Caco-2 (cell line): Measurements from ENCODE around the gene CRTC3. TPM values are rescaled to one million over a fixed set of nuclear protein-coding genes. Genes with fewer than 3 reads are reported as not detected.
A peak's percentile ranks its signal among the peaks of the same experiment; 100 is the strongest.

Source experiments
- BruUV-seq: library from RNA; stranded (reverse); fragments of 400-500 nt; replicated peaks from 2 replicates; lab custom pipeline; 2021; lab: Mats Ljungman, UMichigan
- CTCF ChIA-PET: fragments of 300-600 bp; sonication (Branson Sonifier 250); formaldehyde crosslinking; loops from one replicate; lab custom pipeline; 2022; ENCODE audit warnings: antibody characterized with exemption; lab: Charles Lee
- POLR2A ChIA-PET: fragments of 300-600 bp; sonication (Branson Sonifier 250); formaldehyde crosslinking; loops from one replicate; lab custom pipeline; 2022; ENCODE audit warnings: antibody characterized with exemption; lab: Charles Lee
- DNase-seq, 2 experiments: peaks; one replicate each; pipeline versions ENCODE4 v3.0.0 to v3.0.0-alpha.2; 2020 to 2022
- H3K27me3 ChIP-seq: replicated peaks from 2 replicates; pipeline ENCODE4 v1.6.0; 2011; ENCODE audit warnings: low read length; ENCODE audit not compliant: control insufficient read depth, insufficient read depth
- H3K36me3 ChIP-seq: 2 replicates; pipeline ENCODE4 v1.5.1; 2011; ENCODE audit warnings: low read length; ENCODE audit not compliant: control insufficient read depth, insufficient read depth
- H3K4me1 ChIP-seq: fragments of 250-450 bp; sonication (Bioruptor Pico); 2 replicates; pipeline ENCODE4 v1.5.1; 2020; ENCODE audit warnings: mild to moderate bottlenecking
- H3K4me3 ChIP-seq: 2 replicates; pipeline ENCODE4 v1.5.1; 2011; ENCODE audit warnings: low read depth, mild to moderate bottlenecking, control low read depth, low read length
- H3K9me3 ChIP-seq: fragments of 250-450 bp; sonication (Bioruptor Pico); 2 replicates; pipeline ENCODE4 v1.5.1; 2020; ENCODE audit warnings: mild to moderate bottlenecking, moderate library complexity
- H3K27ac Mint-ChIP-seq: one replicate; pipeline ENCODE4 v1.8.0; 2022; ENCODE audit warnings: mixed read lengths; ENCODE audit not compliant: unreplicated experiment
- H3K27me3 Mint-ChIP-seq: one replicate; pipeline ENCODE4 v1.8.0; 2022; ENCODE audit warnings: mixed read lengths; ENCODE audit not compliant: insufficient read depth, unreplicated experiment
- H3K36me3 Mint-ChIP-seq: one replicate; pipeline ENCODE4 v1.8.0; 2022; ENCODE audit warnings: mild to moderate bottlenecking, mixed read lengths; ENCODE audit not compliant: insufficient read depth, unreplicated experiment
- H3K4me1 Mint-ChIP-seq: one replicate; pipeline ENCODE4 v1.8.0; 2022; ENCODE audit warnings: low read depth, mixed read lengths; ENCODE audit not compliant: unreplicated experiment
- H3K4me3 Mint-ChIP-seq: one replicate; pipeline ENCODE4 v1.8.0; 2022; ENCODE audit warnings: mild to moderate bottlenecking, moderate library complexity, mixed read lengths; ENCODE audit not compliant: unreplicated experiment
- H3K9me3 Mint-ChIP-seq: one replicate; pipeline ENCODE4 v1.8.0; 2022; ENCODE audit warnings: mixed read lengths; ENCODE audit not compliant: unreplicated experiment
- intact Hi-C: fragments of 100-400 bp; cut with micrococcal nuclease; formaldehyde crosslinking; loops from one replicate; pipeline ENCODE4 v1.10.0; 2022; ENCODE audit not compliant: unreplicated experiment
- total RNA-seq: library from RNA; stranded (reverse); gene quantifications from 2 replicates; pipeline ENCODE4 v1.2.3, GENCODE V29; 2022
- TF ChIP-seq, protein P1 (sequence below), 2 experiments: fragments of 200-600 bp in 1 of 2; IDR thresholded peaks; 1 replicate in 1 of 2; 2 replicates in 1 of 2; pipeline versions ENCODE4 v1.5.1 to v1.8.0; 2011 to 2022; ENCODE audit warnings: antibody characterized with exemption in 1 of 2, control low read depth in 1 of 2, inconsistent platforms in 1 of 2, low read depth in 1 of 2, low read length in 1 of 2, mild to moderate bottlenecking in 1 of 2, moderate library complexity in 1 of 2; ENCODE audit not compliant: insufficient read depth in 1 of 2, severe bottlenecking in 1 of 2, unreplicated experiment in 1 of 2

Gene CRTC3
- total RNA-seq, 1 experiment from 2014 or later: 35.0 TPM

DNA sequence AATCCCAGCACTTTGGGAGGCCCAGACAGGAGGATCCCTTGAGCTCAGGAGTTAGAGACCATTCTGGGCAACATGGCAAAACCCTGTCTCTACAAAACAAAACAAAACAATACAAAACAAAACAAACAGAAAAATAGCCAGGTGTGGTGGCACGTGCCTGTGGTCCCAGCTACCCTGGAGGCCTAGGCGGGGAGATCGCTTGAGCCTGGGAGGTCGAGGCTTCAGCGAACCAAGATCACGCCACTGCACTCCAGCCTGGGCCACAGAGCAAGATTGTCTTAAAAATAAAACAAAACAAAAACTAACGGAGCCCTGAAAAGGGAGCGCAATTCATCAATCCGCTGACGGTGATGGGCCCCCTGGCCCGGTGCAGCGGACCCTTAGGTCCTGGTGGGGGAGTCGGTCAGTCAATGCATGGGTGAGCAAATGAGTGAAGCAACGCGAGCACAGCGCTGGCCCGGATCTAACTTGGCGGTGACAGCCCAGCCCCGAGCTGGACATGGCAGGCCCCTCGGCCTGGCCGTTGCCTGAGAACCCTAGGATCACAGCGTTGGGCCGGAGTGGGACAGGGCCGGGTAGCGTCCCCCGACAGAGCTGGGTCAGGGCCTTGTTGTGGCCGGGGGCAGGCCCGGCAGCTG lies 135.0 kb downstream of the CRTC3 start:
- Histone ChIP-seq H3K4me1 (no peaks in the 10 kb centered on the region), H3K9me3 (no peaks in the 10 kb centered on the region), H3K4me3 (peak overlapping the region; percentile 51), H3K27me3 (no peaks in the 10 kb centered on the region), H3K36me3 (no peaks in the 10 kb centered on the region)
- H3K27me3 Mint-ChIP-seq: no peaks in the 10 kb centered on the region
- POLR2A ChIA-PET: no interaction called here
- peak overlapping the region; percentile 83 for H3K27ac Mint-ChIP-seq
- no peaks in the 10 kb centered on the region for H3K9me3 Mint-ChIP-seq
- H3K36me3 Mint-ChIP-seq: peaks cover 6% of the 10 kb centered on the region
- H3K4me3 Mint-ChIP-seq: peak overlapping the region; percentile 77
- TF ChIP-seq, protein P1, sequence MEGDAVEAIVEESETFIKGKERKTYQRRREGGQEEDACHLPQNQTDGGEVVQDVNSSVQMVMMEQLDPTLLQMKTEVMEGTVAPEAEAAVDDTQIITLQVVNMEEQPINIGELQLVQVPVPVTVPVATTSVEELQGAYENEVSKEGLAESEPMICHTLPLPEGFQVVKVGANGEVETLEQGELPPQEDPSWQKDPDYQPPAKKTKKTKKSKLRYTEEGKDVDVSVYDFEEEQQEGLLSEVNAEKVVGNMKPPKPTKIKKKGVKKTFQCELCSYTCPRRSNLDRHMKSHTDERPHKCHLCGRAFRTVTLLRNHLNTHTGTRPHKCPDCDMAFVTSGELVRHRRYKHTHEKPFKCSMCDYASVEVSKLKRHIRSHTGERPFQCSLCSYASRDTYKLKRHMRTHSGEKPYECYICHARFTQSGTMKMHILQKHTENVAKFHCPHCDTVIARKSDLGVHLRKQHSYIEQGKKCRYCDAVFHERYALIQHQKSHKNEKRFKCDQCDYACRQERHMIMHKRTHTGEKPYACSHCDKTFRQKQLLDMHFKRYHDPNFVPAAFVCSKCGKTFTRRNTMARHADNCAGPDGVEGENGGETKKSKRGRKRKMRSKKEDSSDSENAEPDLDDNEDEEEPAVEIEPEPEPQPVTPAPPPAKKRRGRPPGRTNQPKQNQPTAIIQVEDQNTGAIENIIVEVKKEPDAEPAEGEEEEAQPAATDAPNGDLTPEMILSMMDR (IDR thresholded peaks at IDR 0.05; ENCODE audit: insufficient read depth in 1 of 2, low read depth in 1 of 2, low read length in 1 of 2, severe bottlenecking in 1 of 2, unreplicated experiment in 1 of 2): no peak
- H3K4me1 Mint-ChIP-seq: peaks cover 8% of the 10 kb centered on the region
- no TSS peak for BruUV-seq
- intact Hi-C loops: no loop called here
- DNase-seq: peak in 1 of 2 experiments; percentile 49
- CTCF ChIA-PET: interaction anchor here (1.3 kb wide), 1 partner anchor 17 kb away, joined by 6 read pairs; no protein-coding TSS in a partner anchor

GRCh38 chr15:90665288-90666134 lies 135.8 kb downstream of the CRTC3 start:
- H3K36me3 Mint-ChIP-seq: peaks cover 6% of the 10 kb centered on the region
- H3K27me3 ChIP-seq: no peaks in the 10 kb centered on the region
- H3K4me3 ChIP-seq: peak overlapping the region; percentile 51
- DNase-seq: peak; percentile 71 to 73
- no peaks in the 10 kb centered on the region for H3K9me3 Mint-ChIP-seq
- H3K4me1 Mint-ChIP-seq: peaks cover 8% of the 10 kb centered on the region
- H3K27ac Mint-ChIP-seq: peak overlapping the region; percentile 83
- intact Hi-C loops: no loop called here
- no peaks in the 10 kb centered on the region for H3K36me3 ChIP-seq
- peak overlapping the region; percentile 77 for H3K4me3 Mint-ChIP-seq
- no peaks in the 10 kb centered on the region for H3K4me1 ChIP-seq
- H3K27me3 Mint-ChIP-seq: no peaks in the 10 kb centered on the region
- no peaks in the 10 kb centered on the region for H3K9me3 ChIP-seq
- POLR2A ChIA-PET: no interaction called here
- BruUV-seq: no TSS peak
- TF ChIP-seq, protein P1 (IDR thresholded peaks at IDR 0.05; ENCODE audit: insufficient read depth in 1 of 2, low read depth in 1 of 2, low read length in 1 of 2, severe bottlenecking in 1 of 2, unreplicated experiment in 1 of 2): no peak
- CTCF ChIA-PET: interaction anchor here (1.3 kb wide), 1 partner anchor 18 kb away, joined by 6 read pairs; no protein-coding TSS in a partner anchor

GRCh38 chr15:90666135-90666909 lies 136.6 kb downstream of the CRTC3 start:
- POLR2A ChIA-PET: no interaction called here
- BruUV-seq: TSS peak; percentile 54
- TF ChIP-seq, protein P1 (IDR thresholded peaks at IDR 0.05; ENCODE audit: insufficient read depth in 1 of 2, low read depth in 1 of 2, low read length in 1 of 2, severe bottlenecking in 1 of 2, unreplicated experiment in 1 of 2): no peak

More at GRCh38 chr15:90666135-90666909, 136.6 kb downstream of the CRTC3 start:
- intact Hi-C loops: no loop called here
- DNase-seq: no peak
- H3K9me3 Mint-ChIP-seq: no peaks in the 10 kb centered on the region
- H3K4me1 Mint-ChIP-seq: peaks cover 8% of the 10 kb centered on the region
- H3K4me3 Mint-ChIP-seq: peak overlapping the region; percentile 77
- CTCF ChIA-PET: interaction anchor here (1.3 kb wide), 1 partner anchor 18 kb away, joined by 6 read pairs; no protein-coding TSS in a partner anchor
- H3K36me3 ChIP-seq: no peaks in the 10 kb centered on the region
- H3K4me1 ChIP-seq: no peaks in the 10 kb centered on the region
- no peaks in the 10 kb centered on the region for H3K27me3 Mint-ChIP-seq
- H3K4me3 ChIP-seq: peak overlapping the region; percentile 51; the same call in 1 of the 2 replicates
- H3K36me3 Mint-ChIP-seq: peaks cover 6% of the 10 kb centered on the region
- no peaks in the 10 kb centered on the region for H3K9me3 ChIP-seq
- peak overlapping the region; percentile 83 for H3K27ac Mint-ChIP-seq
- H3K27me3 ChIP-seq: no peaks in the 10 kb centered on the region
